GM19372 (cell line): ENCODE measurements around the gene ALDH1L2.
"Not testable (repeated sequence)": the region's sequence is repeated elsewhere in the genome, so short reads cannot be mapped to it uniquely, and the experiment has no call there.

Source experiments
- ATAC-seq: cut with Tn5 transposase; IDR thresholded peaks from one replicate; pipeline ENCODE4 v1.9.1; 2021; ENCODE audit warnings: mild to moderate bottlenecking, low read depth, moderate library complexity; ENCODE audit not compliant: unreplicated experiment

Gene ALDH1L2

GRCh38 chr12:105084251-105085250, at the start of gene ALDH1L2:
Gene ALDH1L2 (minus strand): TSS chr12:105084458. CDS start chr12:105084436, 22 bp downstream.
- no peak for ATAC-seq

GRCh38 chr12:105120551-105120950, 36.3 kb upstream of the ALDH1L2 start:
- no peak for ATAC-seq

- ATAC-seq: no peak
Observed at GRCh38 chr12:105116969-105117368, 32.7 kb upstream of the ALDH1L2 start.

- no peak for ATAC-seq
Observed at GRCh38 chr12:105113094-105113493, 28.8 kb upstream of the ALDH1L2 start.

- ATAC-seq: no peak
Observed at GRCh38 chr12:105110851-105111250, 26.6 kb upstream of the ALDH1L2 start.

- ATAC-seq: no peak
Observed at GRCh38 chr12:105109465-105110212, 25.4 kb upstream of the ALDH1L2 start.

- peak; percentile 86 for ATAC-seq
Observed at GRCh38 chr12:105107494-105108371, 23.5 kb upstream of the ALDH1L2 start, which contains the start of gene WASHC4. Gene WASHC4 (plus strand): TSS chr12:105107731. CDS start chr12:105107801, 70 bp downstream.

- peak; percentile 1 for ATAC-seq
Observed at GRCh38 chr12:105107171-105107493, 22.9 kb upstream of the ALDH1L2 start.

- no peak for ATAC-seq
Observed at GRCh38 chr12:105106621-105107020, 22.4 kb upstream of the ALDH1L2 start.

GRCh38 chr12:105104762-105105161, 20.5 kb upstream of the ALDH1L2 start:
- no peak for ATAC-seq

GRCh38 chr12:105102673-105103072, 18.4 kb upstream of the ALDH1L2 start:
- ATAC-seq: no peak

GRCh38 chr12:105100998-105101397, 16.7 kb upstream of the ALDH1L2 start:
- no peak for ATAC-seq

GRCh38 chr12:105100207-105100985, 16.1 kb upstream of the ALDH1L2 start:
- ATAC-seq: no peak

GRCh38 chr12:105099356-105099755, 15.1 kb upstream of the ALDH1L2 start:
- no peak for ATAC-seq

- ATAC-seq: not testable (repeated sequence)
Observed at GRCh38 chr12:105095338-105095737, 11.1 kb upstream of the ALDH1L2 start.

- no peak for ATAC-seq
Observed at GRCh38 chr12:105092336-105092735, 8.1 kb upstream of the ALDH1L2 start.

GRCh38 chr12:105091476-105092206, 7.4 kb upstream of the ALDH1L2 start:
- ATAC-seq: no peak

- no peak for ATAC-seq
Observed at GRCh38 chr12:105090361-105090760, 6.1 kb upstream of the ALDH1L2 start.

- no peak for ATAC-seq
Observed at GRCh38 chr12:105089817-105090216, 5.6 kb upstream of the ALDH1L2 start.
